IMR-90 (cell line): Measurements from ENCODE around the gene RNU6-7. TPM values are rescaled to one million over a fixed set of nuclear protein-coding genes. Genes with fewer than 3 reads are reported as not detected.

ENCODE experiments used
- ATAC-seq: fragments of 200-7000 bp; cut with Tn5 transposase; 2 replicates; pipeline ENCODE4 v1.9.1; 2020; ENCODE audit warnings: low read depth, mild to moderate bottlenecking, moderate library complexity
- BruUV-seq: library from RNA; stranded (reverse); fragments of 400-500 nt; replicated peaks from 2 replicates; lab custom pipeline; 2021; lab: Mats Ljungman, UMichigan
- CTCF ChIA-PET: fragments of 300-600 bp; formaldehyde crosslinking; extraction: SDS; loops from one replicate; lab custom pipeline; 2021; ENCODE audit warnings: antibody characterized with exemption; lab: Yijun Ruan, JAX
- POLR2A ChIA-PET: fragments of 300-600 bp; sonication (Branson Sonifier 250); formaldehyde crosslinking; loops from one replicate; lab custom pipeline; 2022; ENCODE audit warnings: antibody characterized with exemption; ENCODE audit not compliant: unreplicated experiment; lab: Charles Lee
- DNase-seq: peaks from one replicate; pipeline ENCODE4 v3.0.0; 2013
- H2AFZ ChIP-seq: replicated peaks from 2 replicates; pipeline ENCODE3; 2013; ENCODE audit warnings: low read length, mild to moderate bottlenecking; ENCODE audit not compliant: poor library complexity
- H2AK5ac ChIP-seq: 2 replicates; pipeline ENCODE4 v1.6.1; 2013; ENCODE audit warnings: low read depth, low read length, inconsistent platforms
- H2AK9ac ChIP-seq: replicated peaks from 2 replicates; pipeline ENCODE3; 2013; ENCODE audit warnings: mild to moderate bottlenecking, low read depth, low read length, moderate library complexity; ENCODE audit not compliant: poor library complexity
- H2BK120ac ChIP-seq: 2 replicates; pipeline ENCODE4 v1.6.1; 2013; ENCODE audit warnings: low read depth, low read length, inconsistent platforms
- H2BK15ac ChIP-seq: 3 replicates; pipeline ENCODE4 v1.6.1; 2013; ENCODE audit warnings: low read depth, low read length, inconsistent platforms
- H2BK20ac ChIP-seq: 2 replicates; pipeline ENCODE4 v1.6.1; 2013; ENCODE audit warnings: low read depth, mild to moderate bottlenecking, inconsistent platforms, low read length, moderate library complexity
- H2BK5ac ChIP-seq: 2 replicates; pipeline ENCODE4 v1.6.1; 2013; ENCODE audit warnings: mild to moderate bottlenecking, low read depth, low read length, inconsistent platforms; ENCODE audit not compliant: poor library complexity, severe bottlenecking
- H3K14ac ChIP-seq: replicated peaks from 2 replicates; pipeline ENCODE4 v1.6.1; 2013; ENCODE audit warnings: low read depth, low read length, inconsistent platforms
- H3K18ac ChIP-seq: 2 replicates; pipeline ENCODE4 v1.6.1; 2013; ENCODE audit warnings: low read depth, low read length, control low read depth
- H3K23ac ChIP-seq: 2 replicates; pipeline ENCODE4 v1.6.1; 2013; ENCODE audit warnings: low read depth, low read length, inconsistent platforms
- H3K27ac ChIP-seq: 2 replicates; pipeline ENCODE4 v1.5.1; 2013; ENCODE audit warnings: mild to moderate bottlenecking, control low read depth, low read length; ENCODE audit not compliant: insufficient read depth
- H3K27me3 ChIP-seq: 2 replicates; pipeline ENCODE4 v1.6.1; 2013; ENCODE audit warnings: low read length; ENCODE audit not compliant: control insufficient read depth, insufficient read depth
- H3K36me3 ChIP-seq: 2 replicates; pipeline ENCODE4 v1.6.1; 2013; ENCODE audit warnings: low read length, mixed read lengths; ENCODE audit not compliant: control insufficient read depth, insufficient read depth
- H3K4ac ChIP-seq: 2 replicates; pipeline ENCODE4 v1.6.1; 2013; ENCODE audit warnings: low read depth, low read length, inconsistent platforms
- H3K4me1 ChIP-seq: 2 replicates; pipeline ENCODE4 v1.6.1; 2013; ENCODE audit warnings: low read length, mixed read lengths; ENCODE audit not compliant: control insufficient read depth, insufficient read depth
- H3K4me2 ChIP-seq: 2 replicates; pipeline ENCODE4 v1.6.1; 2013; ENCODE audit warnings: low read depth, mild to moderate bottlenecking, control low read depth, low read length, moderate library complexity
- H3K4me3 ChIP-seq: 2 replicates; pipeline ENCODE4 v1.5.1; 2013; ENCODE audit warnings: low read depth, mild to moderate bottlenecking, control low read depth, low read length, moderate library complexity; ENCODE audit not compliant: insufficient read depth
- H3K56ac ChIP-seq: 2 replicates; pipeline ENCODE4 v1.6.1; 2013; ENCODE audit warnings: low read length, inconsistent platforms; ENCODE audit not compliant: insufficient read depth; ENCODE audit errors: extremely low read depth
- H3K79me1 ChIP-seq, 2 experiments: 2 replicates each; pipeline ENCODE4 v1.6.1; 2013; ENCODE audit warnings: low read length in 2 of 2, inconsistent platforms in 1 of 2, low read depth in 1 of 2
- H3K9ac ChIP-seq: 2 replicates; pipeline ENCODE4 v1.6.1; 2013; ENCODE audit warnings: low read depth, low read length, control low read depth
- H3K9me1 ChIP-seq: 2 replicates; pipeline ENCODE4 v1.6.1; 2013; ENCODE audit warnings: low read length, inconsistent platforms; ENCODE audit not compliant: insufficient read depth
- H3K9me3 ChIP-seq: 2 replicates; pipeline ENCODE4 v1.6.1; 2013; ENCODE audit warnings: low read length; ENCODE audit not compliant: control insufficient read depth, insufficient read depth
- H4K20me1 ChIP-seq: 2 replicates; pipeline ENCODE4 v1.6.1; 2013; ENCODE audit warnings: low read length, inconsistent platforms; ENCODE audit not compliant: insufficient read depth
- H4K5ac ChIP-seq: 2 replicates; pipeline ENCODE4 v1.6.1; 2013; ENCODE audit warnings: mild to moderate bottlenecking, low read depth, low read length, control low read depth
- H4K8ac ChIP-seq, 2 experiments: 2 replicates each; pipeline ENCODE4 v1.6.1; 2013; ENCODE audit warnings: low read depth in 2 of 2, low read length in 2 of 2, control low read depth in 1 of 2, inconsistent platforms in 1 of 2
- H4K91ac ChIP-seq: 2 replicates; pipeline ENCODE4 v1.6.1; 2013; ENCODE audit warnings: low read depth, low read length, inconsistent platforms; ENCODE audit not compliant: insufficient read depth
- BHLHE40 ChIP-seq: fragments of 150-350 bp; IDR thresholded peaks from 2 replicates; pipeline ENCODE4 v1.6.1; 2016; ENCODE audit warnings: mild to moderate bottlenecking, low read depth, low read length
- CEBPB ChIP-seq: IDR thresholded peaks from 2 replicates; pipeline ENCODE4 v1.6.1; 2012; ENCODE audit warnings: low read depth, low read length, improper control_type of control experiment
- CHD1 ChIP-seq: IDR thresholded peaks from 2 replicates; pipeline ENCODE4 v1.6.1; 2012; ENCODE audit warnings: low read depth, low read length, improper control_type of control experiment
- CTCF ChIP-seq: conservative IDR thresholded peaks from 2 replicates; pipeline ENCODE4 v1.5.1; 2012; ENCODE audit warnings: mild to moderate bottlenecking, low read depth, low read length, improper control_type of control experiment
- ELK1 ChIP-seq: fragments of 150-350 bp; IDR thresholded peaks from 2 replicates; pipeline ENCODE4 v1.6.1; 2016; ENCODE audit warnings: low read depth, mild to moderate bottlenecking, low read length, moderate library complexity, borderline replicate concordance
- FOS ChIP-seq: fragments of 150-350 bp; IDR thresholded peaks from 2 replicates; pipeline ENCODE4 v1.6.1; 2016; ENCODE audit warnings: low read depth, low read length
- MAFK ChIP-seq: IDR thresholded peaks from 2 replicates; pipeline ENCODE4 v1.6.1; 2012; ENCODE audit warnings: low read depth, low read length, improper control_type of control experiment
- MAZ ChIP-seq: IDR thresholded peaks from 2 replicates; pipeline ENCODE4 v1.6.1; 2012; ENCODE audit warnings: low read depth, mild to moderate bottlenecking, low read length, improper control_type of control experiment, moderate library complexity, borderline replicate concordance
- NFE2L2 ChIP-seq: fragments of 150-350 bp; IDR thresholded peaks from 2 replicates; pipeline ENCODE4 v1.6.1; 2016; ENCODE audit warnings: low read depth, mild to moderate bottlenecking, low read length
- RAD21 ChIP-seq: IDR thresholded peaks from 2 replicates; pipeline ENCODE4 v1.6.1; 2012; ENCODE audit warnings: low read length, improper control_type of control experiment
- RFX5 ChIP-seq: IDR thresholded peaks from 2 replicates; pipeline ENCODE4 v1.8.0; 2012; ENCODE audit warnings: low read depth, mild to moderate bottlenecking, low read length, moderate library complexity
- SMC3 ChIP-seq: fragments of 150-350 bp; IDR thresholded peaks from 2 replicates; pipeline ENCODE4 v1.6.1; 2016; ENCODE audit warnings: low read depth, mild to moderate bottlenecking, antibody characterized with exemption, low read length, moderate library complexity
- USF2 ChIP-seq: fragments of 150-350 bp; IDR thresholded peaks from 2 replicates; pipeline ENCODE4 v1.6.1; 2017; ENCODE audit warnings: mild to moderate bottlenecking, antibody characterized with exemption, low read length, low read depth
- WGBS, 2 experiments: methylation state at CpG; one replicate each; pipeline versions ENCODE4 v1.1.5 to v1.1.7; 2013; ENCODE audit warnings: missing lambda C conversion rate in 2 of 2; ENCODE audit not compliant: insufficient read length in 1 of 2; ENCODE audit errors: extremely low coverage in 2 of 2; 5-methylcytosine and 5-hydroxymethylcytosine counted together
- dilution Hi-C: fragments of 300-500 bp; cut with HindIII; formaldehyde crosslinking; loops from one replicate; pipeline ENCODE4 v1.14.3; 2018; ENCODE audit warnings: low sequenced_read_pairs; ENCODE audit not compliant: unreplicated experiment
- in situ Hi-C: fragments of 300-500 bp; cut with MboI; formaldehyde crosslinking; loops from 3 replicates; pipeline ENCODE4 v1.14.3; 2019; ENCODE audit warnings: low sequenced_read_pairs, inconsistent platforms, mixed read lengths
- intact Hi-C: fragments of 100-400 bp; cut with micrococcal nuclease; formaldehyde crosslinking; loops from 2 replicates; pipeline ENCODE4 v1.10.0; 2022
- polyA plus RNA-seq, 3 experiments: library from polyadenylated mRNA; depleted of rRNA; stranded (reverse); fragments of >200 nt; gene quantifications; 2 replicates each; pipeline ENCODE4 v1.2.3, GENCODE V29; 2012; ENCODE audit warnings: low replicate concordance in 1 of 3
- total RNA-seq: library from RNA; depleted of rRNA; stranded (reverse); fragments of >200 nt; gene quantifications from 2 replicates; pipeline ENCODE4 v1.2.3, GENCODE V29; 2012

The RNU6-7 gene
- total and polyA plus RNA-seq, 2 of the 4 experiments (the other 2 are of a cell fraction), result not detected

GRCh38 chr14:32201193-32201815 lies 541 bp upstream of the RNU6-7 start:
- Histone ChIP-seq H3K9me3 (no peaks in the 10 kb centered on the region), H3K27ac (no peak overlapping the region), H3K79me1 (no peaks in the 10 kb centered on the region), H2BK20ac (no peak overlapping the region), H3K27me3 (peaks cover 2% of the 10 kb centered on the region), H3K4me2 (peak overlapping the region; percentile 91), H3K4me3 (peak overlapping the region; percentile 67), H4K20me1 (no peaks in the 10 kb centered on the region; the same call in 1 of the 2 replicates), H2AK5ac (no peak overlapping the region), H3K9me1 (peaks cover 6% of the 10 kb centered on the region; the same call in 1 of the 2 replicates), H3K23ac (no peak overlapping the region), H3K18ac (no peak overlapping the region), H3K56ac (no peak overlapping the region), H4K91ac (no peak overlapping the region), H3K14ac (no peak overlapping the region), H2BK5ac (no peak overlapping the region), H3K4me1 (no peaks in the 10 kb centered on the region), H2BK120ac (no peak overlapping the region), H3K36me3 (no peaks in the 10 kb centered on the region), H2BK15ac (no peak overlapping the region; the same call in 2 of the 3 replicates), H3K9ac (peak overlapping the region; percentile 46), H2AK9ac (peak overlapping the region; percentile 88), H4K5ac (no peak overlapping the region), H3K4ac (peak overlapping the region; percentile 16), H2AFZ (peak overlapping the region; percentile 99), H4K8ac (peak overlapping the region in 1 of 2 experiments; percentile 58; a peak in 1 of 4 replicates)
- DNase-seq, result peak; percentile 33
- TF ChIP-seq RFX5, result no peak
- no peak for TF ChIP-seq CHD1
- TF ChIP-seq USF2, result no peak
- no peak for TF ChIP-seq RAD21
- TF ChIP-seq NFE2L2, result no peak
- TF ChIP-seq CTCF, result no peak
- TF ChIP-seq ELK1, result no peak
- TF ChIP-seq SMC3, result no peak
- TF ChIP-seq FOS, result no peak
- TF ChIP-seq MAZ, result no peak
- TF ChIP-seq CEBPB, result no peak
- no peak for TF ChIP-seq BHLHE40
- TF ChIP-seq MAFK, result no peak
- in situ Hi-C loops, result no loop called here
- ChIA-PET CTCF (no interaction called here), POLR2A (no interaction called here)
- intact Hi-C loops, result loop anchor here (5.0 kb wide), 1 partner anchor 271 kb away; no protein-coding TSS in a partner anchor
- dilution Hi-C loops, result no loop called here
- ATAC-seq, result peak; percentile 70
- BruUV-seq, result no TSS peak
- 3% methylated on average over 23 of the region's 46 CpGs; no CpG with 5 or more reads in 1 of the 2 experiments for WGBS, 2 experiments
